WTC11 (cell line): ENCODE results near the gene CD2AP. TPM values are rescaled to one million over a fixed set of nuclear protein-coding genes. Genes with fewer than 3 reads are reported as not detected.
A peak's percentile ranks its signal among the peaks of the same experiment; 100 is the strongest.

ENCODE experiments used
- ATAC-seq: fragments of 200-7000 bp; cut with Tn5 transposase; 2 replicates; pipeline ENCODE4 v1.10.0; 2021; ENCODE audit warnings: mild to moderate bottlenecking, moderate library complexity
- Bru-seq: library from RNA; stranded (reverse); fragments of 400-500 nt; gene quantifications from one replicate; lab custom pipeline; 2021; lab: Mats Ljungman, UMichigan
- CTCF ChIA-PET: fragments of 300-600 bp; sonication (Branson Sonifier 250); formaldehyde crosslinking; loops from one replicate; lab custom pipeline; 2021; ENCODE audit warnings: antibody characterized with exemption; lab: Charles Lee
- POLR2A ChIA-PET: fragments of 350-600 bp; sonication (Branson Sonifier 250); formaldehyde crosslinking; loops from one replicate; lab custom pipeline; 2021; ENCODE audit warnings: antibody characterized with exemption; lab: Charles Lee
- DNase-seq: peaks from one replicate; pipeline ENCODE4 v3.0.0; 2021; ENCODE audit warnings: low spot score
- H3K27ac Mint-ChIP-seq: 2 replicates; pipeline ENCODE4 v1.8.0; 2021; ENCODE audit warnings: mixed read lengths
- H3K27me3 Mint-ChIP-seq: 2 replicates; pipeline ENCODE4 v1.8.0; 2021; ENCODE audit warnings: low read depth, mild to moderate bottlenecking, moderate library complexity, mixed read lengths
- H3K36me3 Mint-ChIP-seq: 2 replicates; pipeline ENCODE4 v1.8.0; 2021; ENCODE audit warnings: mixed read lengths
- H3K4me1 Mint-ChIP-seq: 2 replicates; pipeline ENCODE4 v1.8.0; 2022; ENCODE audit warnings: mixed read lengths
- H3K4me3 Mint-ChIP-seq: 2 replicates; pipeline ENCODE4 v1.8.0; 2021; ENCODE audit warnings: mild to moderate bottlenecking, moderate library complexity, mixed read lengths
- H3K9me3 Mint-ChIP-seq: 2 replicates; pipeline ENCODE4 v1.8.0; 2021; ENCODE audit warnings: mixed read lengths
- ARID4B ChIP-seq: sonication (generic); formaldehyde crosslinking; IDR thresholded peaks from 2 replicates; pipeline ENCODE4 v1.8.0; 2023; ENCODE audit warnings: missing genetic modification reagents, mild to moderate bottlenecking, borderline replicate concordance
- ATF3 ChIP-seq: sonication (generic); formaldehyde crosslinking; conservative IDR thresholded peaks from 2 replicates; pipeline ENCODE4 v1.8.1; 2022; ENCODE audit warnings: mild to moderate bottlenecking, missing genetic modification reagents
- CBFB ChIP-seq: sonication (generic); formaldehyde crosslinking; IDR thresholded peaks from 2 replicates; pipeline ENCODE4 v1.8.1; 2022; ENCODE audit warnings: mild to moderate bottlenecking, low read depth, missing genetic modification reagents
- CDX4 ChIP-seq: fragments of 250-450 bp; sonication (Bioruptor Pico); IDR thresholded peaks from 2 replicates; pipeline ENCODE4 v1.9.0; 2021; ENCODE audit warnings: moderate library complexity, mild to moderate bottlenecking, inconsistent platforms, borderline replicate concordance
- CREB1 ChIP-seq: sonication (generic); formaldehyde crosslinking; IDR thresholded peaks from 2 replicates; pipeline ENCODE4 v1.8.0; 2023; ENCODE audit warnings: mild to moderate bottlenecking, missing genetic modification reagents
- E2F4 ChIP-seq: sonication (generic); formaldehyde crosslinking; IDR thresholded peaks from 2 replicates; pipeline ENCODE4 v1.8.1; 2022; ENCODE audit warnings: low read depth, mild to moderate bottlenecking, moderate library complexity, missing genetic modification reagents, borderline replicate concordance
- ESRRA ChIP-seq: sonication (generic); formaldehyde crosslinking; IDR thresholded peaks from 2 replicates; pipeline ENCODE4 v1.8.1; 2022; ENCODE audit warnings: mild to moderate bottlenecking, missing genetic modification reagents, borderline replicate concordance
- ETV6 ChIP-seq: sonication (generic); formaldehyde crosslinking; IDR thresholded peaks from 2 replicates; pipeline ENCODE4 v1.8.1; 2022; ENCODE audit warnings: mild to moderate bottlenecking, missing genetic modification reagents
- FOXP1 ChIP-seq: sonication (generic); formaldehyde crosslinking; IDR thresholded peaks from 2 replicates; pipeline ENCODE4 v1.8.0; 2022; ENCODE audit warnings: missing genetic modification reagents, mild to moderate bottlenecking, moderate library complexity, borderline replicate concordance
- HMGA2 ChIP-seq: fragments of 250-450 bp; sonication (Bioruptor Pico); IDR thresholded peaks from 2 replicates; pipeline ENCODE4 v1.4.0; 2021; ENCODE audit warnings: mild to moderate bottlenecking, moderate library complexity
- HMGXB4 ChIP-seq: sonication (generic); formaldehyde crosslinking; IDR thresholded peaks from 2 replicates; pipeline ENCODE4 v1.8.1; 2023; ENCODE audit warnings: mild to moderate bottlenecking, moderate library complexity, missing genetic modification reagents
- MYBL2 ChIP-seq: sonication (generic); formaldehyde crosslinking; IDR thresholded peaks from 2 replicates; pipeline ENCODE4 v1.8.1; 2023; ENCODE audit warnings: mild to moderate bottlenecking, moderate library complexity, missing genetic modification reagents
- PREB ChIP-seq: sonication (generic); formaldehyde crosslinking; IDR thresholded peaks from 2 replicates; pipeline ENCODE4 v1.8.1; 2022; ENCODE audit warnings: mild to moderate bottlenecking, missing genetic modification reagents, moderate library complexity, borderline replicate concordance
- RORB ChIP-seq: fragments of 250-450 bp; sonication (Bioruptor Pico); IDR thresholded peaks from 2 replicates; pipeline ENCODE4 v1.9.0; 2021; ENCODE audit warnings: mild to moderate bottlenecking
- SMAD4 ChIP-seq: sonication (generic); formaldehyde crosslinking; IDR thresholded peaks from 2 replicates; pipeline ENCODE4 v1.8.0; 2022; ENCODE audit warnings: mild to moderate bottlenecking, missing genetic modification reagents
- USF2 ChIP-seq: sonication (generic); formaldehyde crosslinking; IDR thresholded peaks from 2 replicates; pipeline ENCODE4 v1.8.1; 2023; ENCODE audit warnings: mild to moderate bottlenecking, missing genetic modification reagents, moderate library complexity
- ZBTB21 ChIP-seq: sonication (generic); formaldehyde crosslinking; IDR thresholded peaks from 2 replicates; pipeline ENCODE4 v1.8.1; 2023; ENCODE audit warnings: mild to moderate bottlenecking, missing genetic modification reagents, borderline replicate concordance
- ZNF396 ChIP-seq: fragments of 250-450 bp; sonication (Bioruptor Pico); IDR thresholded peaks from 2 replicates; pipeline ENCODE4 v1.8.0; 2021; ENCODE audit warnings: mild to moderate bottlenecking, moderate library complexity, borderline replicate concordance
- ZNF425 ChIP-seq: fragments of 250-450 bp; sonication (Bioruptor Pico); conservative IDR thresholded peaks from 2 replicates; pipeline ENCODE4 v1.9.0; 2021; ENCODE audit warnings: mild to moderate bottlenecking
- long read RNA-seq, 3 experiments: library from RNA in 1 of 3; library from capped mRNA in 1 of 3; library from polyadenylated mRNA in 1 of 3; unstranded in 2 of 3; stranded (forward) in 1 of 3; transcript quantifications; one replicate each; pipeline ENCODE4 v2.0.0, GENCODE V29; 2021
- total RNA-seq: library from RNA; stranded (reverse); gene quantifications from 3 replicates; pipeline ENCODE4 v1.2.3, GENCODE V29; 2021

CD2AP gene
- total RNA-seq = 62.3 to 77.0 TPM (median 62.3 TPM) in 3 replicates
- percentile 94 among the genes with signal in this experiment for Bru-seq, nascent RNA
- long read RNA-seq, experiment 1, full-length matches to known transcripts = 269 of 413 reads
- long read RNA-seq, experiment 1, partial matches to known transcripts = 68 of 413 reads
- long read RNA-seq, experiment 1, other reads (novel, unspliced or antisense) = 76 of 413 reads
- long read RNA-seq, experiment 2, full-length matches to known transcripts = 27 of 110 reads
- long read RNA-seq, experiment 2, partial matches to known transcripts = 71 of 110 reads
- long read RNA-seq, experiment 2, other reads (novel, unspliced or antisense) = 12 of 110 reads
- long read RNA-seq, experiment 3, full-length matches to known transcripts = 1 of 6 reads
- long read RNA-seq, experiment 3, partial matches to known transcripts = 1 of 6 reads
- long read RNA-seq, experiment 3, other reads (novel, unspliced or antisense) = 4 of 6 reads

GRCh38 chr6:47477497-47478232 lies at the start of gene CD2AP:
Gene CD2AP, plus strand, starts transcription at chr6:47477789. Its CDS starts 456 bp downstream, at chr6:47478245.
- H3K4me1 Mint-ChIP-seq = peaks cover 40% of the 10 kb centered on the region
- H3K9me3 Mint-ChIP-seq = no peaks in the 10 kb centered on the region
- H3K4me3 Mint-ChIP-seq = peak within 1 kb of the TSS; percentile 96
- H3K27ac Mint-ChIP-seq = peak within 1 kb of the TSS; percentile 100
- POLR2A ChIA-PET = interaction anchor here (0.5 to 2.0 kb wide), 15 partner anchors 10 to 434 kb away, joined by 3 to 14 read pairs (median 4); no protein-coding TSS in a partner anchor
- DNase-seq = peak; percentile 97
- CTCF ChIA-PET = interaction anchor here (0.8 to 2.1 kb wide), 6 partner anchors 11 to 156 kb away, joined by 3 to 9 read pairs (median 6); no protein-coding TSS in a partner anchor
- peak; percentile 91 for ATAC-seq
- H3K27me3 Mint-ChIP-seq = no peaks in the 10 kb centered on the region
- H3K36me3 Mint-ChIP-seq = peaks cover 3% of the 10 kb centered on the region; the same call in 1 of the 2 replicates
- TF ChIP-seq CBFB (no peak; the same call in 1 of the 2 replicates), USF2 (no peak), ESRRA (CRISPR knock-in tag) (0 out of 2 replicates have a peak, but pooled peaks have one; percentile 21), ZBTB21 (CRISPR knock-in tag) (peak; percentile 97), ZNF425 (CRISPR knock-in tag) (no peak), ATF3 (no peak), ARID4B (CRISPR knock-in tag) (no peak), ZNF396 (CRISPR knock-in tag) (no peak), HMGA2 (CRISPR knock-in tag) (no peak), MYBL2 (CRISPR knock-in tag) (0 out of 2 replicates have a peak, but pooled peaks have one; percentile 31), CDX4 (CRISPR knock-in tag) (no peak), E2F4 (CRISPR knock-in tag) (0 out of 2 replicates have a peak, but pooled peaks have one; percentile 42), HMGXB4 (CRISPR knock-in tag) (no peak), RORB (CRISPR knock-in tag) (no peak), FOXP1 (CRISPR knock-in tag) (no peak), ETV6 (CRISPR knock-in tag) (peak; percentile 54; the same call in 1 of the 2 replicates), PREB (CRISPR knock-in tag) (peak; percentile 24; the same call in 1 of the 2 replicates), CREB1 (peak; percentile 23; the same call in 1 of the 2 replicates), SMAD4 (CRISPR knock-in tag) (no peak)
